Kidney glomerular epithelial cell (primary cell): Measurements from ENCODE around the gene PTPN11.
"Not testable (repeated sequence)": the region's sequence is repeated elsewhere in the genome, so short reads cannot be mapped to it uniquely, and the experiment has no call there.

Experiments
- DNase-seq: peaks from one replicate; lab custom pipeline; 2025; lab: John Stamatoyannopoulos, UW

The PTPN11 gene

GRCh38 chr12:112418608-112419296 lies at the start of gene PTPN11:
TSS of gene PTPN11 (plus strand) at chr12:112418947. CDS start at chr12:112419112, 165 bp downstream.
- peak; percentile 53 for DNase-seq

- DNase-seq = no peak
Measured at GRCh38 chr12:112370199-112370598, 48.5 kb upstream of the PTPN11 start.

DNA sequence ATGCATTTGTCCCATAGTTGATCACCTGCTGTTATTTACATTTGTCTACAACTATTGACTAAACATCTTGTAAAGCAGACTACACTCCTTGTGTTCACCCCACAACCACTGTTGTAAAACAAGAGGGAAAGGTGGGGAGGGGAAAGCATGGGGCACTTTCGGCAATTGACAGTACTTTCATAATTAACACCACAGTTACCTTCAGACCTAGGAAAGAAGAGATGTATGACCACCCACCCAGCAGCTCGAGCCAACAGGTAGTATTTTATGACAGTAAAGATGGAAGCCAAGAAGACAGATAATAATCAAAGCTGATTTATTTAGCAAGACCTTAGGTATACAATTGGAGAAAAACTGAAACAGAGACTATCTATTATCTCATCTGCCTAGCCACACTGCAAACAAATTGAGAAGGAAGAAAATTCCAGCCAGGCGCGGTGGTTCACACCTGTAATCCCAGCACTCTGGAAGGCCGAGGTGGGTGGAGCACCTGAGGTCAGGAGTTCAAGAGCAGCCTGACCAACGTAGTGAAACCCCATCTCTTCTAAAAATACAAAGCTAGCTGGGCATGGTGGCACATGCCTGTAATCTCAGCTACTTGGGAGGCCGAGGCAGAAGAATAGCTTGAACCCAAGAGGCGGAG lies 47.8 kb upstream of the PTPN11 start:
- no peak for DNase-seq

DNA sequence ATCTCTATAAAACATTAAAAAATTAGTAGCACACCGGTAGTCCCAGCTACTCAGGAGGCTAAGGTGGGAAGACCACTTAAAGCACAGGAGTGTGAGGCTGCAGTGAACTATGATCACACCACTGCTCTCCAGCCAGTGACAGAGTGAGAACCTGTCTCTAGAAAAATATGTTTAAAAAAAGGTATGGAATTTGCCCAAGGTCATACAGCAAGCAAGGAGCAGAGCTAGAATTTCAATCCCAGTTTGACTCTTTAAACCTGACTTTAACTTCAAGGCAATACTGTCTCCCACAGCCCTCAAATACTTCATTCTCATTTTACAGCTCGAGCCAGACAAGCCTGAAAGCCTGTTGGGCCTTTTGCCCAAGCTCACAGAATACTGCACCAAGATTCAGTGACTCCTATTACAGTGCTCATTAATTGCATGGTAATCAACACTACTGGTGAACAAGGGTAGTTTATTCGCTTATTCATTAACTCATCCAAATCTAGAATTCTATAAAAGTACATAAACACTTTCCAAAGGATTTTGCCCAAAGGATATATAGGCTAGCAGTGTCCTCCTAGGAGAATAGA lies 44.5 kb upstream of the PTPN11 start:
- DNase-seq = no peak

DNA sequence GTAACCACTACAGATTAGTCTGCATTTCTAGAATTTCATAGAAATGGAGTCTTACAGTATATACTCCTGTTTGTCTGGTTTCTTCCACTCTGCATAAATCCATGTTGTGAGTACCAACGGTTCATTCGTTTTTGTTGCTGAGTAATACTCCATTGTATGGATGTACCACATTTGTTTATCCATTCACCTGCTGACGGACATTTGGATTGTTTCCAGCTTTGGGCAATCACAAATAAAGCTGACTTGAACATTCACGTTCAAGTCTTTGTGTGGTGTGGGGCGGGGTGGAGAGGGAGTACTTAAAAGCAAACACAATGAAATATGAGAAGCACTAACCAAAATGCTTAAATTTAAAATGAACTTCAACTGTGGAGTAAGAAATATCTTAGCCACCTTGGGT lies 43.6 kb upstream of the PTPN11 start:
- DNase-seq = no peak

GRCh38 chr12:112380663-112381405 lies 37.9 kb upstream of the PTPN11 start:
- DNase-seq = peak; percentile 18

DNA sequence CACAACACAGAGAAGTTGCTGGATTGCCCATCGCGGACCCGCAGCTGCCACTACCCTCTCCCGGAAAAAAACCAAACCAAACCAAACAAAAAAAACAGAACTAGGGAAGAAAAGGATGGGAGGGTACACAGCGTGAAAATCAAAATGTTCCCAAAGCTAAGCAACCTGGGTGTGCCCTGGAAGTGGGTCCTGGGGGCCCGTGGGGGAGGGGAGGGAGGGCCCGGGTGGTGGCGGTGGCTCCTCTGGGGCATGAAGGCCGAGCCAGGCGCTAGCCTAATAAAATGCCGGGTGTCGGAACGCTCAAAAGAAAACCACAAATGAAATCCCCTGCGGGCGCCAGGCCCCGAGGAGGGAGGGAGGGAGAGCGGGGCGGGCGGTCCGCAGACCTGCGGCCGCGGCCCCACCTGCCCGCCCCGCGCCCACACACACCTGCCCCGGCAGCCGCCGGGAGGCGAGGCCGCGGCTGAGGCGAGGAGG lies 37.3 kb upstream of the PTPN11 start:
- no peak for DNase-seq

DNA sequence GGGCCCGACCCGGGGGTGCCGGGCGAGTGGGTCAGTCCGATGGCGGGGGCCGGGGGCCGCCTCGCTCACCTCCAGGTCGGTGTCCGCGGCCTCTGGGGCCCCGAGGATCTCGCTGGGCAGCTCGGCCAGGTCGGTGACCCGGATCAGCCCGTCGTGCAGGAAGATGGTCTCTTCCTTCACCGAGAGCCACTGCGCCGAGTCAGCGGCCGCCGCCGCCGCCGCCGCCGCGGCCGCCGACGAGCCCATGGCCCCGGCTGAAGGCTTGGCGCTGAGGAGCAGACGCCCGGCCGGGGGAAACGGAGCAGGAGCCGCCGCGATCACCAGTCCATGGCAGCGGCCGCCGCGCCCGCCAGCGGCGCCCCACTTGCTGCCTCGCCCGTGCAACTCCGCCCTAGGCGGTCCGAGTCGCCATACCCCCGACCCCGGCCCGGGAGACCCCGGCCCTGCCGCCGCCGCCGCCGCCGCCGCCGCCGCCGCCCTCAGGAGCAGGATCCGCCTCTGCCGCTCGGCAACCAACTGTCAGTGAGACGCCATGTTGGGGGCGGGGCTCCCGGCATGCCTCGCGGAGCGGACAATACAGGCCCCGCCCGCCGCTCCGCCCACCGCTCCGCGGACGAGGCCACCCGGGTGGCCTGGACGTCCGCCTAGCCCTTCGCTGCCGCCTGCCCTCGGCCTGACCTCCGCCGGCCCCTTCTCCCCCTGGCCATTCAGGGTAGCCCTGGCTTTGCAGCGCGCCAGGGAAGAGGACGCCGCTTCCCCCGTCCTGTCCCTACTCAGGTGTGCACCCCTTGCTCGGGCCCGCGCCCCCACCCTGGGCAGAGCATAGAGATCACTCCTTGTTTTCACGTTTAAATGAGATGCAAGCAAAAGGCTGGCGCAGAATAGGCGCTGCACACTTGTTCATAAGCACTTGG lies 36.6 kb upstream of the PTPN11 start, which contains the start of gene HECTD4:
HECTD4 (minus strand) TSS at position 549 of the 914 bp plus-strand sequence; CDS start at position 246, 303 bp downstream.
- peak; percentile 76 for DNase-seq

DNA sequence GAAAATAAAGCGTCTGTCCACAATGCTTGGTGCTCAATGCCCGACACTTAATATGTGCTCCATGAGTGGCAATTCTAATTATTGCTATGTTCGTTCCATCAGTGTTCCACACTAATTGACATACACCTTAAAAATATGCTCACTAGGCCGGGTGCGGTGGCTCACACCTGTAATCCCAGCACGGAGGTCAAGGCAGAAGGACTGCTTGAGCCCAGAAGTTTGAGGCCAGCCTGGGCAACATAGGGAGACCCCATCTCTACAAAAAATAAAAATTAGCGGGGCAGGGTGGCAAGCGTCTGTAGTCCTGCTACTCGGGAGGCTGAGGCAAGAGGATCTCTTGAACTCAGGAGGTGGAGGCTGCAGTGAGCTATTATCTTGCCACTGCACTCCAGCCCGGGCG lies 35.9 kb upstream of the PTPN11 start:
- no peak for DNase-seq

DNA sequence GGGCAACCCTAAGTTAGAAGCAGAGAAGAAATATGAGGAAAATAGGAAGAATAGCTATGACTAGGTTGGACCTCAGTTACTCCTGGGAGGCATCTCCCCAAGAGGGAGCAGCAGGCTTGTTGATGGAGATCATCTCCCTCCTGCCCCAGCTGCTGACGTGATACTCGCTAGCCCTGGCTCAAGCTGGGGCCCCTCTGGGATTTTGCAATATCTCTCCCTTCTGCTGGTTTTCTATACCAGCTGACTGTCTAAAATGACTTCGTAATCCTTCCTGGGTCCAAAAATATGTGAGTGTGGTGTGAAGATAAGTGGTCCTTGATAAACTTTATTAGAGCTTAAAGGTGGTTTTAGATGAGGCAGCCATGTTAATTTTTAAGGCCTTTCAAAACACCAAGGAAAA lies 32.0 kb upstream of the PTPN11 start:
- no peak for DNase-seq

DNA sequence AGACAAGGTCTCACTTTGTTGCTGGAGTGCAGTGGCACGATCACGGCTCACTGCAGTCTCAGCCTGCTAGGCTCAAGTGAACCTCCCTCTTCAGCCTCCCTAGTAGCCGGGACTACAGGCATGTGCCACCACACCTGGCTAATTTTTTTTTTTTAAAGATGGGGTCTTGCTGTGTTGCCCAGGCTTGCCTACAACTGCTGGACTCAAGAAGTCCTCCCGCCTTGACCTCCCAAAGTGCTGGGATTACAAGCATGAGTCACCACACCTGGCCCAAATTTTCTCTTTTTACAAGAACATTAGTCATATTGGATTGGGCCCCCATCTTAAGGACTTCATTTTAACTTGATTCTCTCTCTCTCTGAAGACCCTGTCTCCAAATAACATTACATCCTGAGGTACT lies 29.5 kb upstream of the PTPN11 start:
- DNase-seq = no peak

DNA sequence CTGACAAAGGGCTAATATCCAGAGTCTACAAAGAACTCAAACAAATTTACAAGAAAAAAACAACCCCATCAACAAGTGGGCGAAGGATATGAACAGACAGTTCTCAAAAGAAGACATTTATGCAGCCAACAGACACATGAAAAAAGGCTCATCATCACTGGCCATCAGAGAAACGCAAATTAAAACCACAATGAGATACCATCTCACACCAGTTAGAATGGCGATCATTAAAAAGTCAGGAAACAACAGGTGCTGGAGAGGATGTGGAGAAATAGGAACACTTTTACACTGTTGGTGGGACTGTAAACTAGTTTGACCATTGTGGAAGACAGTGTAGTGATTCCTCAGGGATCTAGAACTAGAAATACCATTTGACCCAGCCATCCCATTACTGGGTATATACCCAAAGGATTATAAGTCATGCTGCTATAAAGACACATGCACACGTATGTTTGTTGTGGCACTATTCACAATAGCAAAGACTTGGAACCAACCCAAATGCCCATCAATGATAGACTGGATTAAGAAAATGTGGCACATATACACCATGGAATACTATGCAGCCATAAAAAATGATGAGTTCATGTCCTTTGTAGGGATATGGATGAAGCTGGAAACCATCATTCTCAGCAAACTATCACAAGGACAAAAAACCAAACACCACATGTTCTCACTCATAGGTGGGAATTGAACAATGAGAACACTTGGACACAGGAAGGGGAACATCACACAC lies 28.7 kb upstream of the PTPN11 start:
- not testable (repeated sequence) for DNase-seq

DNA sequence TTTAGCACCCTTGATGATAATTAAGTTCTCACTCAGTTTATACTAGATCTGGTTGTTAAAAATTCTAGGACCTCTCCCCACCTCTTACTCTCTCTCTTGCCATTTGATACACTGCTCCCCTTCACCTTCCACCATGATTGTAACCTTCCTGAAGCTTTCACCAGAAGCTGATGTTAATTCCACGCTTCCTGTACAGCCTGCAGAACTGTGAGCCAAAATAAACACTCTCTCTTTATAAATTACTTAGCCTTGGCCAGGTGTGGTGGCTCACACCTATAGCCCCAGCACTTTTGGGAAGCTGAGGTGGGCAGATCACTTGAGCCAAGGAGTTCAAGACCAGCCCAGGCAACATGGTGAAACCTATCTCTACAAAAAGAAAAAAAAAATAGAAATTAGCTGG lies 25.4 kb upstream of the PTPN11 start:
- DNase-seq = no peak

DNA sequence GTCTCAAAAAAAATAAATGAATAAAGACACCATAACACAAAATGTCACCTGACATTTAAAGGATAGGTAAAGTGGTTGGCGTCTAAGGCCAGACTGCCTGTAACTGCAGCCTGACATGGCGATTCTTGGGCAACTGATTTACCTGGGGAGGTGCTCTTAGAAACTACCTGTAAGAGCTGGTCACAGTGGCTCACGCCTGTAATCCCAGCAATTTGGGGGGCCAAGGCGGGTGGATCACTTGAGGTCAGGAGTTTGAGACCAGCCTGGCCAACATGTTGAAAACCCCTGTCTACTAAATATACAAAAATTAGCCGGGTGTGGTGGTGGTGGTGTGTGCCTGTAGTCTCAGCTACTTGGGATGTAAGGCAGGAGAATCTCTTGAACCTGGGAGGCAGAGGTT lies 17.7 kb upstream of the PTPN11 start:
- DNase-seq = no peak

DNA sequence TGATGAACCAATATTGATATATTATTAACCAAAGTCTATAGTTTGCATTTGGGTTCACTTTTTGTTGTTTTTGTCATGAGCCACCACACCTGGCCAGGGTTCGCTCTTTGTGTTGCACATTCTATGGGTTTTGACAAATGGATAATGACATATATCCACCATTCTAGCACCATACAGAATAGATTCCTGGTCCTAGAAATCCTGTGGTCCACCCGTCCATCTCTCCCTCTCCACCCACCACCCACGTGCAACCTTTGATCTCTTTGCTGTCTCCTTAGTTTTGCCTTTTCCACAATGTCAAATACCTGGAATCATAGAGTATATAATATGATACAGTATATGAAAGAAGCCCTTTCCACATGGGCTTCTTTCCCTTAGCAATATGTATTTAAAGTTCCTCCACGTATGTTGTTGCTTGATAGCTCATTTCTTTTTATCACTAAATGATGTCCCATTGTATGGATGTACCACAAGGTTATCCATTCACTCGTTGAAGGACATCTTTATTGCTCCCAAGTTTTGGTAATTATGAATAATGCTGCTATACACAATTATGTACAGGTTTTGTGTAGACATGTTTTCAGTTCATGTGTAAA lies 16.7 kb upstream of the PTPN11 start:
- no peak for DNase-seq

- DNase-seq = no peak
Measured at GRCh38 chr12:112406519-112407488, 11.9 kb upstream of the PTPN11 start.

GRCh38 chr12:112407683-112408082 lies 11.1 kb upstream of the PTPN11 start:
- DNase-seq = not testable (repeated sequence)

DNA sequence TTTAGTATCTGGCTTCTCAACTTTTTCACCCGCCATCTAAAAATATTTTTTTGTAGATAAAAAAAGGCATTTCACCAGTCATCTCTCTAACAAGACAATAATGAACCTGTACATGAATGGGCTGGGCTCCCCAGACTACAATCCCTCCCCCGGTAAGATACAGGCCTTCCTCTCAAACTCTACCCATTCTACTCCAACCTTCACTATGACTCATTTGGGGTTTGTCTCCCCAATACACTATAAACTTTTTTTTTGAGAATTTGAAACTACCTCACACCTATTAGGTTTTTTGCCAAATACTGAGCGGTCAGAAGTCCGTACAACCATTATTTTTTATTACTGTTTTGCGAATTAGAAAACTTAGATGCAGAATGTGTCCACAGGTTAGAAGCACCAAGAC lies 10.1 kb upstream of the PTPN11 start:
- DNase-seq = no peak
